HCT116 (cell line): ENCODE results near the gene ZNF138. TPM values are rescaled to one million over a fixed set of nuclear protein-coding genes. Genes with fewer than 3 reads are reported as not detected.

Experiments used
- ATAC-seq: fragments of 200-7000 bp; cut with Tn5 transposase; 2 replicates; pipeline ENCODE4 v1.9.1; 2020; ENCODE audit warnings: mild to moderate bottlenecking, moderate library complexity
- BruUV-seq: library from RNA; stranded (reverse); fragments of 400-500 nt; replicated peaks from 2 replicates; lab custom pipeline; 2021; lab: Mats Ljungman, UMichigan
- CTCF ChIA-PET: fragments of 300-600 bp; sonication (Branson Sonifier 250); formaldehyde crosslinking; loops from one replicate; lab custom pipeline; 2021; ENCODE audit warnings: antibody characterized with exemption; lab: Charles Lee
- POLR2A ChIA-PET: fragments of 300-600, 350-600 bp; sonication (Branson Sonifier 250); formaldehyde crosslinking; loops from one replicate; lab custom pipeline; 2021; ENCODE audit warnings: antibody characterized with exemption; lab: Charles Lee
- RAD21 ChIA-PET, 2 experiments: fragments of 300-600 bp; sonication (Branson Sonifier 250); formaldehyde crosslinking; loops; one replicate each; lab custom pipeline; 2023; ENCODE audit warnings: low total read pairs in 2 of 2; ENCODE audit not compliant: uncharacterized antibody in 2 of 2, unreplicated experiment in 2 of 2, low non-redundant PET in 1 of 2; lab: Charles Lee
- DNase-seq: peaks from one replicate; pipeline ENCODE4 v3.0.0-alpha.2; 2010; ENCODE audit warnings: low read depth, low spot score
- H2AFZ ChIP-seq: fragments of 200-600 bp; shearing (Covaris generic), sonication (generic); 2 replicates; pipeline ENCODE4 v1.6.1; 2017; ENCODE audit warnings: low read depth, mixed run types, mixed read lengths, antibody characterized with exemption, low read length; ENCODE audit not compliant: poor library complexity, severe bottlenecking
- H3K27ac ChIP-seq: 2 replicates; pipeline ENCODE4 v1.5.1; 2012; ENCODE audit warnings: low read depth, low read length
- H3K27me3 ChIP-seq: fragments of 200-600 bp; sonication (generic); 2 replicates; pipeline ENCODE4 v1.6.1; 2016; ENCODE audit warnings: mixed run types, low read length, mixed read lengths; ENCODE audit not compliant: insufficient read depth
- H3K36me3 ChIP-seq, 2 experiments: fragments of 200-500 bp in 1 of 2; fragments of 200-600 bp in 1 of 2; sonication (Bioruptor generic) in 1 of 2; sonication (generic) in 1 of 2; 2 replicates each; pipeline versions ENCODE4 v1.5.1 to v1.6.1; 2014 to 2016; ENCODE audit warnings: low read length in 2 of 2, inconsistent platforms in 1 of 2, mixed read lengths in 1 of 2, mixed run types in 1 of 2; ENCODE audit not compliant: insufficient read depth in 2 of 2, control insufficient read depth in 1 of 2
- H3K4me1 ChIP-seq, 2 experiments: fragments of 200-600 bp in 1 of 2; sonication (generic) in 1 of 2; 2 replicates each; pipeline versions ENCODE4 v1.5.1 to v1.6.1; 2012 to 2017; ENCODE audit warnings: low read length in 2 of 2, inconsistent platforms in 1 of 2, mild to moderate bottlenecking in 1 of 2, mixed read lengths in 1 of 2, mixed run types in 1 of 2, moderate library complexity in 1 of 2; ENCODE audit not compliant: insufficient read depth in 2 of 2, control insufficient read depth in 1 of 2
- H3K4me2 ChIP-seq: fragments of 200-600 bp; sonication (generic); 2 replicates; pipeline ENCODE4 v1.6.1; 2017; ENCODE audit warnings: mixed run types, low read length, mixed read lengths
- H3K4me3 ChIP-seq, 2 experiments: fragments of 200-600 bp in 1 of 2; sonication (generic) in 1 of 2; replicated peaks in 1 of 2; 2 replicates each; pipeline ENCODE4 v1.5.1; 2011 to 2016; ENCODE audit warnings: low read length in 2 of 2, control low read depth in 1 of 2, low read depth in 1 of 2, mild to moderate bottlenecking in 1 of 2, mixed read lengths in 1 of 2, mixed run types in 1 of 2
- H3K79me2 ChIP-seq: fragments of 200-600 bp; sonication (generic); 2 replicates; pipeline ENCODE4 v1.6.1; 2017; ENCODE audit warnings: mild to moderate bottlenecking, mixed run types, low read length, moderate library complexity, mixed read lengths; ENCODE audit not compliant: insufficient read depth
- H3K9ac ChIP-seq: fragments of 200-600 bp; sonication (generic); 2 replicates; pipeline ENCODE4 v1.6.1; 2016; ENCODE audit warnings: low read length, mixed read lengths
- H3K9me2 ChIP-seq: fragments of 200-600 bp; sonication (generic), shearing (Covaris generic); 2 replicates; pipeline ENCODE4 v1.6.1; 2017; ENCODE audit warnings: mixed run types, mild to moderate bottlenecking, moderate library complexity; ENCODE audit not compliant: insufficient read depth
- H3K9me3 ChIP-seq, 2 experiments: fragments of 200-500 bp in 1 of 2; fragments of 200-600 bp in 1 of 2; sonication (Bioruptor generic) in 1 of 2; sonication (generic) in 1 of 2; 2 replicates each; pipeline ENCODE4 v1.6.1; 2014 to 2017; ENCODE audit warnings: low read length in 2 of 2, mixed read lengths in 2 of 2, inconsistent platforms in 1 of 2, low read depth in 1 of 2, mild to moderate bottlenecking in 1 of 2, mixed run types in 1 of 2, moderate library complexity in 1 of 2; ENCODE audit not compliant: control insufficient read depth in 1 of 2, insufficient read depth in 1 of 2
- H4K20me1 ChIP-seq: fragments of 200-600 bp; sonication (generic), shearing (Covaris generic); 2 replicates; pipeline ENCODE4 v1.6.1; 2017; ENCODE audit warnings: mixed run types, mild to moderate bottlenecking, moderate library complexity; ENCODE audit not compliant: insufficient read depth
- CEBPB ChIP-seq: IDR thresholded peaks from 2 replicates; pipeline ENCODE4 v1.6.1; 2012; ENCODE audit warnings: low read depth
- CTCF ChIP-seq, 3 experiments: fragments of 200-600 bp in 1 of 3; sonication (generic) in 1 of 3; IDR thresholded peaks in 2 of 3; conservative IDR thresholded peaks in 1 of 3; 2 replicates each; pipeline ENCODE4 v1.5.1; 2012 to 2017; ENCODE audit warnings: low read depth in 2 of 3, low read length in 2 of 3, antibody characterized with exemption in 1 of 3, borderline replicate concordance in 1 of 3, control low read depth in 1 of 3, mild to moderate bottlenecking in 1 of 3, mixed read lengths in 1 of 3, mixed run types in 1 of 3, moderate library complexity in 1 of 3; ENCODE audit not compliant: insufficient read depth in 1 of 3
- EGR1 ChIP-seq: IDR thresholded peaks from 2 replicates; pipeline ENCODE4 v1.6.1; 2012; ENCODE audit warnings: low read depth
- ELF1 ChIP-seq: IDR thresholded peaks from 2 replicates; pipeline ENCODE4 v1.6.1; 2012; ENCODE audit warnings: low read depth, borderline replicate concordance
- FOSL1 ChIP-seq: IDR thresholded peaks from 2 replicates; pipeline ENCODE4 v1.6.1; 2012; ENCODE audit warnings: low read depth
- JUND ChIP-seq: IDR thresholded peaks from 2 replicates; pipeline ENCODE4 v1.6.1; 2012
- MAX ChIP-seq: IDR thresholded peaks from 2 replicates; pipeline ENCODE4 v1.6.1; 2012
- POLR2A ChIP-seq: IDR thresholded peaks from 2 replicates; pipeline ENCODE4 v1.7.0; 2011; ENCODE audit warnings: borderline replicate concordance; ENCODE audit not compliant: insufficient read depth, insufficient read length; ENCODE audit errors: extremely low read depth
- POLR2AphosphoS5 ChIP-seq: IDR thresholded peaks from 2 replicates; pipeline ENCODE4 v1.6.1; 2011; ENCODE audit warnings: mild to moderate bottlenecking, low read depth, low read length, moderate library complexity
- RAD21 ChIP-seq: IDR thresholded peaks from 2 replicates; pipeline ENCODE4 v1.6.1; 2012; ENCODE audit warnings: low read depth, mild to moderate bottlenecking
- SIN3A ChIP-seq: IDR thresholded peaks from 2 replicates; pipeline ENCODE4 v1.6.1; 2012; ENCODE audit warnings: low read depth
- SRF ChIP-seq: IDR thresholded peaks from 2 replicates; pipeline ENCODE4 v1.6.1; 2012; ENCODE audit warnings: low read depth
- TCF7L2 ChIP-seq: IDR thresholded peaks from 2 replicates; pipeline ENCODE4 v1.7.0; 2011; ENCODE audit warnings: borderline replicate concordance, inconsistent platforms; ENCODE audit not compliant: insufficient read depth, insufficient read length; ENCODE audit errors: extremely low read depth
- YY1 ChIP-seq: IDR thresholded peaks from 2 replicates; pipeline ENCODE4 v1.6.1; 2011; ENCODE audit warnings: low read length, low read depth, moderate library complexity, mild to moderate bottlenecking; ENCODE audit not compliant: insufficient replicate concordance; ENCODE audit errors: extremely low read depth
- ZFX ChIP-seq: fragments of 450-650 bp; IDR thresholded peaks from 2 replicates; pipeline ENCODE4 v1.6.1; 2017
- intact Hi-C: fragments of 100-400 bp; cut with micrococcal nuclease; formaldehyde crosslinking; loops from 2 replicates; pipeline ENCODE4 v1.10.0; 2022
- total RNA-seq: library from RNA; stranded (reverse); gene quantifications from one replicate; pipeline ENCODE4 v1.2.1, GENCODE V29; 2021; ENCODE audit not compliant: unreplicated experiment

ZNF138 gene
- total RNA-seq, 1 experiment from 2014 or later: 10.1 TPM

GRCh38 chr7:64871761-64872160 lies 77.5 kb downstream of the ZNF138 start:
- Histone ChIP-seq H4K20me1 (no peaks in the 10 kb centered on the region), H3K36me3 (no peaks in the 10 kb centered on the region), H3K4me2 (no peak overlapping the region), H3K4me3 (no peak overlapping the region), H3K27me3 (no peaks in the 10 kb centered on the region), H3K9me3 (no peaks in the 10 kb centered on the region; a peak in 1 of 4 replicates), H3K9ac (no peak overlapping the region), H2AFZ (no peak overlapping the region), H3K79me2 (no peaks in the 10 kb centered on the region), H3K4me1 (no peaks in the 10 kb centered on the region), H3K27ac (no peak overlapping the region), H3K9me2 (no peaks in the 10 kb centered on the region)
- DNase-seq (no peak), ATAC-seq (no peak)
- intact Hi-C loops: no loop called here
- BruUV-seq: no TSS peak
- TF ChIP-seq POLR2AphosphoS5 (no peak), CTCF (IDR thresholded peaks at IDR 0.05 in 2 of 3, conservative IDR thresholded peaks at IDR 0.05 in 1 of 3; ENCODE audit: borderline replicate concordance in 1 of 3, insufficient read depth in 1 of 3, low read depth in 2 of 3, low read length in 2 of 3) (no peak), EGR1 (no peak), SIN3A (no peak), MAX (no peak), YY1 (no peak), CEBPB (no peak), FOSL1 (no peak), RAD21 (no peak), ELF1 (no peak), ZFX (no peak), SRF (no peak), TCF7L2 (no peak), JUND (no peak), POLR2A (no peak)
- CTCF ChIA-PET: no interaction called here
- RAD21 ChIA-PET: no interaction called here
- POLR2A ChIA-PET: no interaction called here
